NCI-H2227 treated with DMSO at 0.1 percent for 48 hours (cell line): ENCODE data around the gene OLFM1.

Experiments
- DNase-seq: peaks from one replicate; lab custom pipeline; 2025; lab: John Stamatoyannopoulos, UW

Gene OLFM1

DNA sequence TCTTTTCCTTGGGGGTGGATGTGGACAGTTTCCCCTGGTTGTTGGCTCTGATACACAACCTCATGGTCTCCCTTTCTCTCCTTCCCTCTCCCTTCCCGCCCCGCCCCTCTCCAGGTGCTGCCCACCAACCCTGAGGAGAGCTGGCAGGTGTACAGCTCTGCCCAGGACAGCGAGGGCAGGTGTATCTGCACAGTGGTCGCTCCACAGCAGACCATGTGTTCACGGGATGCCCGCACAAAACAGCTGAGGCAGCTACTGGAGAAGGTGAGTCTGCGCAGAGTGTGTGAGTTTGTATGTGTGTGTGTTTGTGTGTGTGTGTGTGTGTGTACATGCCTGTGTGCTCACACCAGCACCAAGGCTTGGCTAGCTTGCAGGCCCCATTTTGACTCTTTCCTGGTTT lies 2.6 kb downstream of the OLFM1 start:
- no peak for DNase-seq

DNA sequence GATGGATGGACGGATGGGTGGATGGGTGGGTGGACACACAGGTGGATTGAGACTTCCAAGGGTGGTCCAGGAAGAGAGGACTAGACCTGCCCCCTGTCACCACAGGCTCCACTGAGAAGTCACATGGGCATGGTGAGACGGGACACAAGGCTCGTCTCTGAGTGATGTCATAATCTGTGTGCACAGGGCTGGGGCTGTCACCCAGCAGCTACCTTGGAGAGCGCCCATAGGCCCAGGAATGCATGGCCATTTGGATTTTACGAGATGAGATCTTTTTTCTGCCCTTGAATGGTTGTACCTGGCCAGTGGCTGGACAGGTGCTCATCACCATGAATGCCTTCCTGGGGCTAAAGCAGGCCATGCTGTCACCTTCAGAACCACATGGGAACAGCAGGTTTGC lies 3.1 kb downstream of the OLFM1 start:
- no peak for DNase-seq

DNA sequence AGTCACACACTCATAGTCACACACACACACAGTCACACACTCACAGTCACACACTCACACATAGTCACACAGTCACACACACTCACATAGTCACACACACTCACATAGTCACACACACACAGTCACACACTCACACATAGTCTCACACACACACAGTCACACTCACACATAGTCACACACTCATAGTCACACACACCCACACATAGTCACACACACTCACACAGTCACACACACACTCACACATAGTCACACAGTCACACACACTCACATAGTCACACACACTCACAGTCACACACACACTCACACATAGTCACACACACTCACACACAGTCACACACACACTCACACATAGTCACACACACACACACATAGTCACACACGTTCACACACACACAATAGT lies 4.1 kb downstream of the OLFM1 start:
- no peak for DNase-seq

GRCh38 chr9:135093111-135093510 lies 5.6 kb downstream of the OLFM1 start:
- no peak for DNase-seq

DNA sequence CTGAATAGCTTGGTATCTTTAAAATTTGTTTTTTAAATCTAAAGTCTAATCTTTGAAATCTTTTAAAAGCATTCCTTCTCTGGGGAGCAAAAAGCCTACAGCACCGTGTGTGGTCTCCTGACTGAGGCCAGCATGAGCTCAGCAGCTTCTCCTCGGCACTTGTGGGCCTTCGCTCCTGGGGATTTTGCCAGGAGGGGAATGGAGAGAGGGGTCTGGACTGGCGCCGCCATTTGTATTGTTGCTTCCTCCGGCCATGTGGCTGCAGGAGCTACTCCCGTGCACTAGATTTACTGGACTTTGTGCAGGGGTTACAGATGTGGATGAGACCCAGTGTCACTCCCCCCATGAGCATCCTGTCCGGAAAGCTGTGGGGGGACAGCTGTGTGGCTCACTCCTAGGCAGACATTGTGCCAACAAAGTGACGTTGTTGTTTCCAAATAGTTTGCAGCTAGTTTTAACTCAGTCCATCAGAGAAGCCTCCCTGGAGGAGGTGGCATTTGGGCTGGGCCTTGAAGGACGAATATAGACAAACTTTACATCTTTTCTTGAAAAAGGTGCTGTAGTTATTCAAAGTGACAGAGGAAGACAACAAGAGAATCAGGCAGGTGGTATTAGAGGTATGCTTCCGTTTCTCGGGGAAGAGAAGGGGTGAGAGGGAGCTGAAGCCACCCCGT lies 6.6 kb downstream of the OLFM1 start:
- DNase-seq = no peak

DNA sequence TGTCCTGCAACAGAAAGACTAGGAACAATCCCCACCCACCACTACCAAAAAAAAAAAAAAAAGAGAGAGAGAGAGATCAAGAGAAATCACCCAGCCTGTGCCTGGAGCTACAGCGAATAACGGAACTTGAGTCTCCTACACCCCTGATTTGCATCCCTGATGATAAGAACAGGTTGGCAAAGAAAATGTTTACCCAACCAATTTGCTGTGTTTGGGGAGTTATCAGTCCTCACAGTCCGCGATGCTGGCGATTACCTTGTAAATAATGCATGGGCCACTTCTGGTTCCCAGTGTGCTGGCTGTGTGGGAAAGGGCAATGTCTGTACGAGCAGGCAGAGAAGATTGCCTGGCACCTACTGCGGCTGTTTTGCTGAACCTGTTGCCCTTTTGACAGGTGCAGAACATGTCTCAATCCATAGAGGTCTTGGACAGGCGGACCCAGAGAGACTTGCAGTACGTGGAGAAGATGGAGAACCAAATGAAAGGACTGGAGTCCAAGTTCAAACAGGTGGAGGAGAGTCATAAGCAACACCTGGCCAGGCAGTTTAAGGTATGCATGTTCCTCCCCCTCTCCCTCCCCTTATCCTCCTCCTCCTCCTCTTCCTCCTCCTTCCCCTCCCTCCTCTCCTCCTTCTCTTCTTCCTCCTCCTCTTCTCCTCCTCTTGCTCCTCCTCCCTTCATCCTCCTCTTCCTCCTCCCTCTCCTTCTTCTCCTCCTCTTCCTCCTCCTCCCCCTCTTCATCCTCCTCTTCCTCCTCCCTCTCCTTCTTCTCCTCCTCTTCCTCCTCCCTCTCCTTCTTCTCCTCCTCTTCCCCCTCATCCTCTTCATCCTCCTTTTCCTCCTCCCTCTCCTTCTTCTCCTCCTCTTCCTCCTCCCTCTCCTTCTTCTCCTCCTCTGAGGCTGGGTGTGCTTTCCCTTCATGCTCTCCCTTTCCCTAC lies 8.3 kb downstream of the OLFM1 start:
- no peak for DNase-seq

DNA sequence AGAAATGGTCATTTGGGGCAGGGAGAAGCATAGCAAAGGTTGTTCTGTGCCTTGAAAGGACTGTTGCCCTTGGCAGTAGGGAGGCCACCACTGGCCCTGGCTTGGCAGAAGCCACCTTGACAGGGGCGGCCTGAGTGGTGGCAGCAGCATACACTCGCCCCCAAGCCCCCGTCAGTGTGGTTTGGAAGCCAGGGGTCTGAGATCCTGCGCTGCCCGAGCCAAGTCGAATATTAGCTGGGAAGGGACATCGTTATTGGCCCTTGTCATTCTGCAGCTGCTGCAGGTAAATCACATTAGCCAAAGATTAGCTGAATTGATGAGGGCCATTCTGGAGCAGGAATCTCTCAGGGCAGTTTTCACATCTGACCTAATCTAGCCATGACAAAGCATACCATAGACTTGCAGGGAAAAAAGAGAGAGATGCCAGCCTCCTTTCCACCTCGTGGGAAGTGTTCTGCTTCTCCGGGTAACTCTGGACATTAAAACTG lies 9.0 kb downstream of the OLFM1 start:
- DNase-seq = no peak

- peak; percentile 13 for DNase-seq
Observed at GRCh38 chr9:135098400-135099105, 11.1 kb downstream of the OLFM1 start.

- no peak for DNase-seq
Observed at GRCh38 chr9:135099574-135099973, 12.1 kb downstream of the OLFM1 start.

GRCh38 chr9:135100241-135100681 lies 12.8 kb downstream of the OLFM1 start:
- no peak for DNase-seq

- DNase-seq = no peak
Observed at GRCh38 chr9:135100725-135101410, 13.4 kb downstream of the OLFM1 start.

GRCh38 chr9:135101486-135101885 lies 14.0 kb downstream of the OLFM1 start:
- DNase-seq = no peak

DNA sequence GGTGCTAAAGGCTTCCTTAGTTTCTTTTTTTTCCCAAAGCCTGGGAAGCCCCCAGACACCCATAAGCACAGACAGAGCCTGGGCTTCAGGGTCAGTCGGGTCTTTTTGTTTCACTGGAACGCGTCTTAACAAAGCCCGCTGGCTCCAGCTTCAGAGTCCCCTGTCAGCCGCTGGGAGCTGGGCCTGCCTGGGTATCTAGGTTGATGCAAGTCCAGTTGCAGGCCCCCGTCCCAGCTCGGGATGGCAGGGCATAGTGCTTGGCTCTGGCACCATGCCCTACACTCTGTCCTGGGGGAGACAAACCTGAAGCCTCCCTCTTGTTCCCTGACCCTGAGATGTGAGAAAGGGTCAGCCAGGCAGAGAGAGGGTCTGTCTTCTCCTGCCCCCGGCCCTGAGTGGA lies 14.5 kb downstream of the OLFM1 start:
- no peak for DNase-seq

DNA sequence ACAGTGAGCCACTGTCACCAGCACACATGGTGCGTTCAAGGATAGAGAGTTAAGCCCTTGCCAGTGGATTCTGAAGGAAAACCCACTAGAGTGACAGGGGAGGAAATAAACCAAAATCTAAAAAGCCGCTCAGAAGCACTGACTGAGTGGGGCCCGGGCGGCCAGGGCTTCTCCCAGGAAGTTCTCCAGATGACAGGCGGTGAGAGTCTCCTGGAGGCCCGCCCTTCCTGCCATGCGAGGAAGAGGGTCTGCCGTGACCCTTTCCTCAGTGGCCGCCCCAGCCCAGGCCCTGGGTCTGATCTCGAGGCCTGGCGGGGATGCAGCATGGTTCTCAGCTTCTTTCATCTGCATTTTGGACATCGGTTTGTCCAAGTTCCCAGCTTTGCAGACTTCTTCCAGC lies 14.9 kb downstream of the OLFM1 start:
- no peak for DNase-seq

DNA sequence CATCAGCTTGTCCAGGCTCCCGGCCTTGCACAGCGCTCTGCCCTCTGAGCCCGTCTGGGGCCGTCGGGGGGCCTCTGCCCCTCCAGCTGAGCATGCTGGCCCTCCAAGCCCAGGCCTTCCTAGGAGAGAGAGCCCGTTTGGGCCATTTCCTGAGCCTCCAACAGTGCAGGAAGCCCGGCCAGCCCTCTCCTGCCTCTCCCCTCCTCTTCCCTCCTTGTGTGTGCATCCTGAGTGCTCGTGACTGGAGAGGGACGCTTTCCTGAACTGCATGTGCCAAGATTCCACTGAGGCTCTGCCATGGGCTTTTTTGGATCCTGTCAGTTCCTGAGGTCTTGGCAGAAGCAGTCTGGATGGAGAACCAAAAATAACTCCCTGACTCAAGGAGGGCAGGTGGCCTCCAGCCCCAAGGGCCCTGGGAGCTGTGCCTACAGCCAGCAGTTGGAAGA lies 15.6 kb downstream of the OLFM1 start:
- no peak for DNase-seq

- no peak for DNase-seq
Observed at GRCh38 chr9:135103931-135104639, 16.6 kb downstream of the OLFM1 start.

- DNase-seq = no peak
Observed at GRCh38 chr9:135104761-135105160, 17.3 kb downstream of the OLFM1 start.

DNA sequence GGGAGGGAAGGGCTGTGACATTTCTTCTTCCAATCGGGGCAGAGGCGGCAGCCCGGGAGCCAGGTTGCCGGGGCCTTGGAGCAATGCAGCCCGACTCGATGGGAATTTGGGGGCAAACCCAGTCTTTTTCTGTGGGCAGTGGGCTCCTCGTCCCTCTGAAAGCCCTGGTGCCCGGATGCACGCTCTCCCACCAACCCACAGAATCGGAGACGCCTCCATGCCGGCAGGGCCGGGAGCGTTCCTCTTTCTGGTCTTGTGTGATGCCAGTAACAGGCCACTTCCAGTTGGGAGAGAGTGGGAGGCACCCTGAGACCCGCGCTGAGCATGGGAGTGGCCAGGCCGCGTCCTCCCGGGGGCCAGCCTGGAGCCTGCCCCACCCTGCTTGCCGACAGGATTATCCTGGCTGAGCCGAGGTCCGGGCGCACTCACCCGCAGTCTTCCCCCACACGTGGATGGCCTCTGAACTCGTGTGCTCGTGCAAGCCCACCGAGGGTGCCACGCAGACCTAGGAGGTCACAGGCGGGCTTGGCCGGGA lies 17.8 kb downstream of the OLFM1 start:
- DNase-seq = no peak

DNA sequence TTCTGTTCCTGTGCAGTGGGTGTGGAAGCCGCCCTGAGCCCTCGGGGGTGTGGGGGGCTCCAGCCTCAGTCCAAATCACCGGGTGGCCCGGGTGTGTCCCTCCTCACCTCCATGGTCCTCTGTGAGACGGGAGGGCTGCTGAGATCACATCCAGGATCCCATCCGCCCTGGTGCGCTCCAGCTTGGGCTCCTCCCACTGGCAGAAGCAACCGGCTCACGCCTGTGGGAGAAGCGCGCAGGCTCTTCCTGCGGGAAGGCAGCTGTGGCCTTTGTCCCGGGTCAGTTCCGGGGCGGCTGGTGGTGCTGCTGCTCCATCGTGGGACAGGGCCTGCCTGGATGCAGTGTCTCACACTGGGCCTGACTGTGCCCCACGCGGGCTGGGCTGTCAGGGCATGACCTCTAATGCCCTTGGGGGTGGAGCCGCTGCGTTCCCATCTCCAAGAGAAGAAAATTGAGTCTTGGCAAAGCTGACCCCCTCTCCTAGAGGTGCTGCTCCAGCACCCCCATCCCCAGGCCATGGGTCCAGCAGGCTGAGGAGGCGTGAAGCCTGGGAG lies 18.5 kb downstream of the OLFM1 start:
- no peak for DNase-seq

GRCh38 chr9:135106551-135107270 lies 19.2 kb downstream of the OLFM1 start:
- DNase-seq = no peak
